Endothelial cell of umbilical vein (primary cell): ENCODE results near the gene HERPUD1.

Experiments used
- CTCF ChIP-seq, 2 donors: IDR thresholded peaks; 1 replicate in 1 of 2; 2 replicates in 1 of 2; pipeline ENCODE4 v1.5.1; 2011; ENCODE audit warnings: low read length in 2 of 2, mild to moderate bottlenecking in 2 of 2, moderate library complexity in 2 of 2, control low read depth in 1 of 2, inconsistent platforms in 1 of 2, low read depth in 1 of 2; ENCODE audit not compliant: insufficient read depth in 1 of 2; ENCODE audit errors: extremely low read depth in 1 of 2
- FOS ChIP-seq: IDR thresholded peaks from 2 replicates; pipeline ENCODE4 v1.6.1; 2011; ENCODE audit warnings: mild to moderate bottlenecking, low read length, moderate library complexity, borderline replicate concordance; ENCODE audit not compliant: insufficient read depth
- POLR2A ChIP-seq: IDR thresholded peaks from 2 replicates; pipeline ENCODE4 v1.6.1; 2012; ENCODE audit warnings: low read depth, mild to moderate bottlenecking, control low read depth, low read length

- TF ChIP-seq POLR2A: no peak
- TF ChIP-seq FOS: no peak
- TF ChIP-seq CTCF (IDR thresholded peaks at IDR 0.05; ENCODE audit: extremely low read depth in 1 of 2, insufficient read depth in 1 of 2, low read depth in 1 of 2, low read length in 2 of 2): no peak
Observed at GRCh38 chr16:56884026-56884582, 47.8 kb upstream of the HERPUD1 start.
